Ishikawa (cell line): ENCODE measurements around the gene IQCH.

Experiments used
- EP300 ChIP-seq: IDR thresholded peaks from 2 replicates; pipeline ENCODE4 v1.6.1; 2012; ENCODE audit warnings: borderline replicate concordance
- USF1 ChIP-seq: IDR thresholded peaks from 2 replicates; pipeline ENCODE4 v1.6.1; 2012
- TF ChIP-seq, protein P1 (sequence below): IDR thresholded peaks from 2 replicates; pipeline ENCODE4 v1.6.1; 2012

GRCh38 chr15:67227431-67227830 lies 27.2 kb upstream of the IQCH start:
- TF ChIP-seq USF1 (no peak), EP300 (no peak)
- TF ChIP-seq, protein P1, sequence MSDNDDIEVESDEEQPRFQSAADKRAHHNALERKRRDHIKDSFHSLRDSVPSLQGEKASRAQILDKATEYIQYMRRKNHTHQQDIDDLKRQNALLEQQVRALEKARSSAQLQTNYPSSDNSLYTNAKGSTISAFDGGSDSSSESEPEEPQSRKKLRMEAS: no peak
